MM.1S (cell line): ENCODE data around the gene MAP3K20.
A peak's percentile ranks its signal among the peaks of the same experiment; 100 is the strongest.
"Not testable (repeated sequence)": the region's sequence is repeated elsewhere in the genome, so short reads cannot be mapped to it uniquely, and the experiment has no call there.

Source experiments
- DNase-seq: peaks from one replicate; pipeline ENCODE4 v3.0.0-alpha.2; 2015
- H2AFZ ChIP-seq: fragments of 300-600 bp; sonication (generic); 2 replicates; pipeline ENCODE4 v1.6.0; 2016; ENCODE audit warnings: antibody characterized with exemption, low read length
- H3F3A ChIP-seq: fragments of 300-600 bp; sonication (generic); 2 replicates; pipeline ENCODE4 v1.6.1; 2016; ENCODE audit warnings: mild to moderate bottlenecking, antibody characterized with exemption, low read length, moderate library complexity, mixed read lengths; ENCODE audit not compliant: insufficient read depth
- H3K27ac ChIP-seq: fragments of 300-600 bp; sonication (generic); 2 replicates; pipeline ENCODE4 v1.5.1; 2016; ENCODE audit warnings: mild to moderate bottlenecking, low read length
- H3K27me3 ChIP-seq: fragments of 300-600 bp; sonication (generic); replicated peaks from 2 replicates; pipeline ENCODE4 v1.6.0; 2016; ENCODE audit warnings: low read length; ENCODE audit not compliant: insufficient read depth
- H3K36me3 ChIP-seq: fragments of 300-600 bp; sonication (generic); replicated peaks from 2 replicates; pipeline ENCODE4 v1.6.1; 2016; ENCODE audit warnings: mild to moderate bottlenecking, low read length, mixed read lengths; ENCODE audit not compliant: insufficient read depth
- H3K4me1 ChIP-seq: fragments of 300-600 bp; sonication (generic); 2 replicates; pipeline ENCODE4 v1.6.1; 2016; ENCODE audit warnings: low read length, mixed read lengths
- H3K4me2 ChIP-seq: fragments of 300-600 bp; sonication (generic); 2 replicates; pipeline ENCODE4 v1.6.0; 2016; ENCODE audit warnings: low read depth, low read length
- H3K4me3 ChIP-seq: fragments of 300-600 bp; sonication (generic); 2 replicates; pipeline ENCODE4 v1.5.1; 2016; ENCODE audit warnings: low read length, mixed read lengths
- H3K79me2 ChIP-seq: fragments of 300-600 bp; sonication (generic); 2 replicates; pipeline ENCODE4 v1.6.1; 2016; ENCODE audit warnings: mixed run types, low read length, mixed read lengths
- H3K9ac ChIP-seq: fragments of 300-600 bp; sonication (generic); 2 replicates; pipeline ENCODE4 v1.6.1; 2016; ENCODE audit warnings: low read length, mixed read lengths
- H3K9me2 ChIP-seq: fragments of 300-600 bp; sonication (generic); replicated peaks from 2 replicates; pipeline ENCODE4 v1.6.1; 2016; ENCODE audit warnings: mild to moderate bottlenecking, low read length, mixed read lengths; ENCODE audit not compliant: insufficient read depth
- H3K9me3 ChIP-seq: fragments of 300-600 bp; sonication (generic); replicated peaks from 2 replicates; pipeline ENCODE4 v1.6.1; 2016; ENCODE audit warnings: mild to moderate bottlenecking, low read length, mixed read lengths; ENCODE audit not compliant: insufficient read depth
- H4K20me1 ChIP-seq: fragments of 300-600 bp; sonication (generic); 2 replicates; pipeline ENCODE4 v1.6.1; 2016; ENCODE audit warnings: mild to moderate bottlenecking, low read length, moderate library complexity, mixed read lengths; ENCODE audit not compliant: insufficient read depth
- EZH2 ChIP-seq: fragments of 300-600 bp; sonication (generic); optimal IDR thresholded peaks from 2 replicates; pipeline ENCODE3; 2017; ENCODE audit warnings: low read depth, mild to moderate bottlenecking, antibody characterized with exemption, low read length, mixed read lengths
- EZH2phosphoT487 ChIP-seq: fragments of 300-600 bp; sonication (generic); IDR thresholded peaks from 2 replicates; pipeline ENCODE4 v1.6.1; 2018; ENCODE audit warnings: antibody characterized with exemption, low read length
- TF ChIP-seq, protein P1 (sequence below): fragments of 300-600 bp; sonication (generic); IDR thresholded peaks from 2 replicates; pipeline ENCODE4 v1.5.1; 2016; ENCODE audit warnings: antibody characterized with exemption, low read length, mixed read lengths

Gene MAP3K20

DNA sequence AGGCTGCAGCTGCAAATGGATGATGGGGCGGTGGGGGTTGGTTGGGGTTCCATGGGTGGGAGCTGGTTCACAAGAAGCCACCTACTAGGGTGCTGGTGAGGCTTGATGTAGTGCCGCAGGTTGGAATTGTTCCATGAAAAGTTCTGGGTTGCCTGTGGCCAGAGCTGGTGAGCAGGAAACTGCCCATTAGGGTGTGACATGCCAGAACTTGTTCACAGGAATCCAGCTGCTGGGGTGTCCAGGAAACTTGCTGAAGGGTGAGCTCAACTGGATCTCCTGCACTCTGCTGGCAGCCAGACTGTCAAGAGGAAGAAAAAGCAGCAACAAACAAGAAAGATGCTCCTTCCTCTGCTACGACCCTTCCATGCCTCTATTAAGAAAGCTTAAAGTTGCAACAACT is 48.8 kb downstream of the MAP3K20 start:
- Histone ChIP-seq H3K4me1 (peaks cover 15% of the 10 kb centered on the region), H3K9me2 (no peaks in the 10 kb centered on the region), H3K9me3 (no peaks in the 10 kb centered on the region), H3K36me3 (no peaks in the 10 kb centered on the region), H3K27ac (no peak overlapping the region), H3F3A (peaks cover 3% of the 10 kb centered on the region), H3K27me3 (no peaks in the 10 kb centered on the region), H3K4me3 (no peak overlapping the region), H3K4me2 (no peak overlapping the region), H3K9ac (no peak overlapping the region), H3K79me2 (no peaks in the 10 kb centered on the region), H2AFZ (no peak overlapping the region), H4K20me1 (no peaks in the 10 kb centered on the region)
- DNase-seq: no peak
- TF ChIP-seq EZH2phosphoT487 (no peak), EZH2 (no peak)
- TF ChIP-seq, protein P1, sequence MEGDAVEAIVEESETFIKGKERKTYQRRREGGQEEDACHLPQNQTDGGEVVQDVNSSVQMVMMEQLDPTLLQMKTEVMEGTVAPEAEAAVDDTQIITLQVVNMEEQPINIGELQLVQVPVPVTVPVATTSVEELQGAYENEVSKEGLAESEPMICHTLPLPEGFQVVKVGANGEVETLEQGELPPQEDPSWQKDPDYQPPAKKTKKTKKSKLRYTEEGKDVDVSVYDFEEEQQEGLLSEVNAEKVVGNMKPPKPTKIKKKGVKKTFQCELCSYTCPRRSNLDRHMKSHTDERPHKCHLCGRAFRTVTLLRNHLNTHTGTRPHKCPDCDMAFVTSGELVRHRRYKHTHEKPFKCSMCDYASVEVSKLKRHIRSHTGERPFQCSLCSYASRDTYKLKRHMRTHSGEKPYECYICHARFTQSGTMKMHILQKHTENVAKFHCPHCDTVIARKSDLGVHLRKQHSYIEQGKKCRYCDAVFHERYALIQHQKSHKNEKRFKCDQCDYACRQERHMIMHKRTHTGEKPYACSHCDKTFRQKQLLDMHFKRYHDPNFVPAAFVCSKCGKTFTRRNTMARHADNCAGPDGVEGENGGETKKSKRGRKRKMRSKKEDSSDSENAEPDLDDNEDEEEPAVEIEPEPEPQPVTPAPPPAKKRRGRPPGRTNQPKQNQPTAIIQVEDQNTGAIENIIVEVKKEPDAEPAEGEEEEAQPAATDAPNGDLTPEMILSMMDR: no peak

DNA sequence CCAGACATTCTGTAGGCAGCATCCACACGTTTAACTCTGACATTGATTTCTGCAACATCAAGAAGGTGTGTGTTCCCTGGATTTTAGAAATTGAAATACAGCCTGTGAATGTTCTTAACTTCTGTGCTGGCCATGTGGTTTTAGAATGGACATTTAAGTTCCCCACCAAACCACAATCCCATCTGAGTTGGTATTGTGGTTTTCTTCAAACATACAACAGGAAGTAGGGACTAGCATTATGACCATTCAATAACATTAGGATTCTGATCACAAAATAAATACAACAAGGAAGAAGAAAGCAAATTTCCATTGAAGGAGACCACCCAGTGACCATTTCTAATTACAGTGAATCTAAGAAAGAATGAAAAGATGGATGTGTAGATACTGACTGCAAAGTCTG is 51.2 kb downstream of the MAP3K20 start:
- no peaks in the 10 kb centered on the region for H3F3A ChIP-seq
- no peak overlapping the region for H3K4me2 ChIP-seq
- TF ChIP-seq EZH2phosphoT487: no peak
- H4K20me1 ChIP-seq: no peaks in the 10 kb centered on the region
- peak; percentile 21 for DNase-seq
- no peaks in the 10 kb centered on the region for H3K9me3 ChIP-seq
- peaks cover 6% of the 10 kb centered on the region for H3K4me1 ChIP-seq
- no peak overlapping the region for H3K9ac ChIP-seq
- H3K9me2 ChIP-seq: no peaks in the 10 kb centered on the region
- H3K27ac ChIP-seq: no peak overlapping the region
- H3K4me3 ChIP-seq: no peak overlapping the region
- no peak overlapping the region for H2AFZ ChIP-seq
- H3K27me3 ChIP-seq: no peaks in the 10 kb centered on the region
- H3K36me3 ChIP-seq: no peaks in the 10 kb centered on the region
- no peaks in the 10 kb centered on the region for H3K79me2 ChIP-seq

DNA sequence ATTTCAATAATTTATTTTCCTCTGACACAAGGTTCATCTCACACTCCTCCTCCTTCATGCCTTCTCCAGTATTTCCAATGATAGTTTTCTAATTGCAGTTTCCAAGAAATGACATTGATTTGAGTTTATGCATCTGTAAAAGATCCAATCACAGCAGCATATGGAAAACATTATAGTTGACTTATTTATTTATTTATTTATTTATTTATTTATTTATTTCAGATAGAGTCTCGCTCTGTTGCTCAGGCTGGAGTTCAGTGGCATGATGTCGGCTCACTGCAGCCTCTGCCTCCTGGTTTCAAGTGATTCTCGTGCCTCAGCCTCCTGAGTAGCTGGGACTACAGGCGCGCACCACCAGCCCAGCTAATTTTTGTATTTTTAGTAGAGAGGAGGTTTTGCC is 52.5 kb downstream of the MAP3K20 start:
- H3K4me3 ChIP-seq, H3K36me3 ChIP-seq, H3K4me1 ChIP-seq, H3K4me2 ChIP-seq, H3K27me3 ChIP-seq, H3K27ac ChIP-seq, H3K9ac ChIP-seq, H3K9me3 ChIP-seq, H3K9me2 ChIP-seq, H2AFZ ChIP-seq, H3K79me2 ChIP-seq, H3F3A ChIP-seq, DNase-seq, H4K20me1 ChIP-seq: not testable (repeated sequence)

GRCh38 chr2:173130496-173131465 is 55.1 kb downstream of the MAP3K20 start:
- Histone ChIP-seq H2AFZ (no peak overlapping the region), H4K20me1 (no peaks in the 10 kb centered on the region), H3K4me3 (no peak overlapping the region), H3K4me2 (no peak overlapping the region), H3K9me2 (no peaks in the 10 kb centered on the region), H3K4me1 (peaks cover 6% of the 10 kb centered on the region), H3F3A (no peaks in the 10 kb centered on the region), H3K36me3 (no peaks in the 10 kb centered on the region), H3K9ac (no peak overlapping the region), H3K27ac (no peak overlapping the region), H3K79me2 (no peaks in the 10 kb centered on the region), H3K27me3 (no peaks in the 10 kb centered on the region), H3K9me3 (no peaks in the 10 kb centered on the region)
- TF ChIP-seq EZH2phosphoT487: no peak
- TF ChIP-seq EZH2: no peak
- TF ChIP-seq, protein P1: no peak
- no peak for DNase-seq
